ENCODE data around the gene SLC49A3. TPM values are rescaled to one million over a fixed set of nuclear protein-coding genes. Genes with fewer than 3 reads are reported as not detected.
A peak's percentile ranks its signal among the peaks of the same experiment; 100 is the strongest.

SLC49A3 gene
- total RNA-seq, 4 donors from 2014 or later: 14.9 to 27.1 (median 18.3) TPM

- Histone ChIP-seq H3K4me3 (replicated peaks in 1 of 3) (no peak overlapping the region), H3K9me3 (no peaks in the 10 kb centered on the region), H3K36me3 (no peaks in the 10 kb centered on the region), H3K27me3 (no peaks in the 10 kb centered on the region), H3K27ac (no peak overlapping the region), H3K4me1 (peaks cover 10 to 27% of the 10 kb centered on the region in 2 donors)
- intact Hi-C loops (cut with DNase I): no loop called here
- WGBS, 2 donors: 78 to 89% methylated on average over 13 to 41 of the region's 58 CpGs
- TF ChIP-seq POLR2A (IDR thresholded peaks at IDR 0.05): no peak
- TF ChIP-seq, protein P1, sequence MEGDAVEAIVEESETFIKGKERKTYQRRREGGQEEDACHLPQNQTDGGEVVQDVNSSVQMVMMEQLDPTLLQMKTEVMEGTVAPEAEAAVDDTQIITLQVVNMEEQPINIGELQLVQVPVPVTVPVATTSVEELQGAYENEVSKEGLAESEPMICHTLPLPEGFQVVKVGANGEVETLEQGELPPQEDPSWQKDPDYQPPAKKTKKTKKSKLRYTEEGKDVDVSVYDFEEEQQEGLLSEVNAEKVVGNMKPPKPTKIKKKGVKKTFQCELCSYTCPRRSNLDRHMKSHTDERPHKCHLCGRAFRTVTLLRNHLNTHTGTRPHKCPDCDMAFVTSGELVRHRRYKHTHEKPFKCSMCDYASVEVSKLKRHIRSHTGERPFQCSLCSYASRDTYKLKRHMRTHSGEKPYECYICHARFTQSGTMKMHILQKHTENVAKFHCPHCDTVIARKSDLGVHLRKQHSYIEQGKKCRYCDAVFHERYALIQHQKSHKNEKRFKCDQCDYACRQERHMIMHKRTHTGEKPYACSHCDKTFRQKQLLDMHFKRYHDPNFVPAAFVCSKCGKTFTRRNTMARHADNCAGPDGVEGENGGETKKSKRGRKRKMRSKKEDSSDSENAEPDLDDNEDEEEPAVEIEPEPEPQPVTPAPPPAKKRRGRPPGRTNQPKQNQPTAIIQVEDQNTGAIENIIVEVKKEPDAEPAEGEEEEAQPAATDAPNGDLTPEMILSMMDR (IDR thresholded peaks at IDR 0.05): no peak
- no peak for DNase-seq
Measured at GRCh38 chr4:681736-682451, 7.1 kb downstream of the SLC49A3 start.

- Histone ChIP-seq H3K27ac (no peak overlapping the region), H3K27me3 (no peaks in the 10 kb centered on the region), H3K4me3 (replicated peaks in 1 of 3) (peak overlapping the region in 1 of 3 donors; percentile 59), H3K9me3 (no peaks in the 10 kb centered on the region), H3K4me1 (peaks cover 10 to 23% of the 10 kb centered on the region in 2 donors), H3K36me3 (no peaks in the 10 kb centered on the region)
- peak; percentile 68 to 72 for DNase-seq
- WGBS, 2 donors: 7% methylated on average over 7 of the region's 62 CpGs; no CpG with 5 or more reads in 1 of the 2 donors
- TF ChIP-seq, protein P1 (IDR thresholded peaks at IDR 0.05): no peak
- no peak for TF ChIP-seq POLR2A (IDR thresholded peaks at IDR 0.05)
- intact Hi-C loops (cut with DNase I): no loop called here
Measured at GRCh38 chr4:680928-681645, 7.9 kb downstream of the SLC49A3 start.

DNA sequence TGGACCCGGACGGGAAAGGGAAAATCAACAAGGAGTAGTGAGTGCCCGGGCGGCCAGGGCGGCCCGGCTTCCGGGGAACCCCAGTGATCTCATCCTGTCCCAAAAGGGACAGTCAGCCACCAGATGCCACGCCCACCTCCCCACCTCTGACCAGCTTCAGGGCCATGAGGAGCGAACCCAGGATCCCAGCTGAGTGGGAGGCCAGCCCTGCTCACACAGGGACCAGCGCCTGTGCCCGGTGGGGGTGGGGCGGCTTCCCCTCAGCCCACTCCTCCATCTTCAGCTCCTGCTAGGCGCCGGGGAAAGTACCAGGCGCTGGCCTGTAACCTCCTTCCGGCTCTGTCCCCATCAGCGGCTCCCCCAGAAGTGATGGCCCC is 8.4 kb downstream of the SLC49A3 start:
- TF ChIP-seq, protein P1 (IDR thresholded peaks at IDR 0.05): no peak
- TF ChIP-seq POLR2A (IDR thresholded peaks at IDR 0.05): no peak
- Histone ChIP-seq H3K4me1 (peaks cover 10 to 25% of the 10 kb centered on the region in 2 donors), H3K4me3 (replicated peaks in 1 of 3) (peak overlapping the region in 1 of 3 donors; percentile 59), H3K27ac (no peak overlapping the region), H3K27me3 (no peaks in the 10 kb centered on the region), H3K36me3 (no peaks in the 10 kb centered on the region), H3K9me3 (no peaks in the 10 kb centered on the region)
- intact Hi-C loops (cut with DNase I): no loop called here
- DNase-seq: no peak
- 17 to 36% methylated on average over 3 to 15 of the region's 17 CpGs for WGBS, 2 donors

DNA sequence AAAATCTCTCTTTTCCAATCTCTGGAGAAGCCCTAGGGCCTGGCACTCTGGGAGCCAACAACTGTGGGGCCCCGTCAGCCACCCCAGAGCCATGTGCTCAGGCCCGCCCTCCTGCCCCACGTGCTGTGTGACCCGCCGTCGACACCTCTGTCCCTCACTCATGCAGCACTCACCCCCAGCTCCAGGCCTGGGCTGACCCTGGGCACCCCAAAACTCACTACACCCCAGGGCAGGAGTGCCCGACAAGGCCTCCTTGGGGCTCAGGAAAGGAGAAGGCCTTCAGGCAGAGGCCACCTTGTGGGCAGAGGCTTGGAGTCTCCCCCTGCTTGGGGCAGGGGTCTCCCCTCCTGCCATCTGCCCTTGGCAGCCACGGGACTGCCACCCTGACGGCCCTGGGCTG is 8.9 kb downstream of the SLC49A3 start:
- H3K36me3 ChIP-seq: no peaks in the 10 kb centered on the region
- DNase-seq: no peak
- TF ChIP-seq POLR2A (IDR thresholded peaks at IDR 0.05): no peak
- TF ChIP-seq, protein P1 (IDR thresholded peaks at IDR 0.05): no peak
- peaks cover 14 to 29% of the 10 kb centered on the region in 2 donors for H3K4me1 ChIP-seq
- 81 to 84% methylated on average over 8 to 9 of the region's 9 CpGs for WGBS, 2 donors
- no peak overlapping the region for H3K27ac ChIP-seq
- no peaks in the 10 kb centered on the region for H3K27me3 ChIP-seq
- intact Hi-C loops (cut with DNase I): no loop called here
- H3K9me3 ChIP-seq: no peaks in the 10 kb centered on the region
- H3K4me3 ChIP-seq (replicated peaks in 1 of 3): no peak overlapping the region

- no peaks in the 10 kb centered on the region for H3K36me3 ChIP-seq
- H3K9me3 ChIP-seq: no peaks in the 10 kb centered on the region
- no peak for DNase-seq
- TF ChIP-seq POLR2A (IDR thresholded peaks at IDR 0.05): no peak
- TF ChIP-seq, protein P1 (IDR thresholded peaks at IDR 0.05): no peak
- peaks cover 17 to 32% of the 10 kb centered on the region in 2 donors for H3K4me1 ChIP-seq
- no peak overlapping the region for H3K27ac ChIP-seq
- 73 to 83% methylated on average over 4 to 10 of the region's 11 CpGs for WGBS, 2 donors
- H3K27me3 ChIP-seq: no peaks in the 10 kb centered on the region
- intact Hi-C loops (cut with DNase I): no loop called here
- H3K4me3 ChIP-seq (replicated peaks in 1 of 3): no peak overlapping the region
Measured at GRCh38 chr4:679629-680028, 9.3 kb downstream of the SLC49A3 start.
